ENCODE data around the gene AKR1C4. TPM values are rescaled to one million over a fixed set of nuclear protein-coding genes. Genes with fewer than 3 reads are reported as not detected.
"Not testable (repeated sequence)": the region's sequence is repeated elsewhere in the genome, so short reads cannot be mapped to it uniquely, and the experiment has no call there.

Gene AKR1C4
- total RNA-seq, 1 experiment from 2014 or later, result not detected

- POLR2A ChIA-PET (ENCODE audit: unreplicated experiment), result no interaction called here
- H2AFZ ChIP-seq (ENCODE audit: low read length), result no peak overlapping the region
- no peak overlapping the region for H3K9ac ChIP-seq (ENCODE audit: low read length)
- TF ChIP-seq EZH2 (IDR thresholded peaks at IDR 0.05; ENCODE audit: low read length, unreplicated experiment) (no peak), CTCF (conservative IDR thresholded peaks at IDR 0.05; ENCODE audit: low read depth, low read length) (no peak), EZH2phosphoT487 (IDR thresholded peaks at IDR 0.05; ENCODE audit: borderline replicate concordance, low read length) (no peak)
- H3F3A ChIP-seq (ENCODE audit: low read length, unreplicated experiment), result no peaks in the 10 kb centered on the region
- no peak overlapping the region for H3K4me2 ChIP-seq (ENCODE audit: low read length)
- intact Hi-C loops (cut with micrococcal nuclease), result no loop called here
- no peak for DNase-seq
- H3K27ac ChIP-seq (ENCODE audit: low read length), result no peak overlapping the region
- CTCF ChIA-PET, result no interaction called here
- H3K4me1 ChIP-seq (ENCODE audit: insufficient read depth, low read length), result no peaks in the 10 kb centered on the region
- no peaks in the 10 kb centered on the region for H3K9me2 ChIP-seq (replicated peaks; ENCODE audit: low read length)
- H4K20me1 ChIP-seq (ENCODE audit: low read length), result no peaks in the 10 kb centered on the region
- H3K36me3 ChIP-seq (ENCODE audit: low read depth, low read length), result no peaks in the 10 kb centered on the region; the same call in 1 of the 2 replicates
- no peak for ATAC-seq
- no peaks in the 10 kb centered on the region for H3K9me3 ChIP-seq (ENCODE audit: low read length)
- H3K79me2 ChIP-seq (ENCODE audit: low read length), result no peaks in the 10 kb centered on the region
- no peak overlapping the region for H3K4me3 ChIP-seq (ENCODE audit: low read length)
- no peaks in the 10 kb centered on the region for H3K27me3 ChIP-seq (ENCODE audit: low read length)
- no TSS peak for BruUV-seq (replicated peaks)
These were observed 33.1 kb upstream of the AKR1C4 start for GRCh38 chr10:5163487-5163886.

- no peak overlapping the region for H3K4me2 ChIP-seq (ENCODE audit: low read length)
- H2AFZ ChIP-seq (ENCODE audit: low read length), result no peak overlapping the region
- no peak overlapping the region for H3K27ac ChIP-seq (ENCODE audit: low read length)
- intact Hi-C loops (cut with micrococcal nuclease), result no loop called here
- no peaks in the 10 kb centered on the region for H3K9me2 ChIP-seq (replicated peaks; ENCODE audit: low read length)
- BruUV-seq (replicated peaks), result no TSS peak
- DNase-seq, result no peak
- no peak for ATAC-seq
- H3K27me3 ChIP-seq (ENCODE audit: low read length), result no peaks in the 10 kb centered on the region
- no peaks in the 10 kb centered on the region for H4K20me1 ChIP-seq (ENCODE audit: low read length)
- H3F3A ChIP-seq (ENCODE audit: low read length, unreplicated experiment), result no peaks in the 10 kb centered on the region
- H3K9ac ChIP-seq (ENCODE audit: low read length), result no peak overlapping the region
- CTCF ChIA-PET, result no interaction called here
- H3K36me3 ChIP-seq (ENCODE audit: low read depth, low read length), result no peaks in the 10 kb centered on the region; the same call in 1 of the 2 replicates
- H3K9me3 ChIP-seq (ENCODE audit: low read length), result no peaks in the 10 kb centered on the region
- H3K4me3 ChIP-seq (ENCODE audit: low read length), result no peak overlapping the region
- H3K79me2 ChIP-seq (ENCODE audit: low read length), result no peaks in the 10 kb centered on the region
- no peak for TF ChIP-seq EZH2 (IDR thresholded peaks at IDR 0.05; ENCODE audit: low read length, unreplicated experiment)
- no peak for TF ChIP-seq EZH2phosphoT487 (IDR thresholded peaks at IDR 0.05; ENCODE audit: borderline replicate concordance, low read length)
- no peak for TF ChIP-seq CTCF (conservative IDR thresholded peaks at IDR 0.05; ENCODE audit: low read depth, low read length)
- no peaks in the 10 kb centered on the region for H3K4me1 ChIP-seq (ENCODE audit: insufficient read depth, low read length)
- POLR2A ChIA-PET (ENCODE audit: unreplicated experiment), result no interaction called here
These were observed 30.9 kb upstream of the AKR1C4 start for GRCh38 chr10:5165738-5166137.

GRCh38 chr10:5168897-5169420 is 27.7 kb upstream of the AKR1C4 start:
- intact Hi-C loops (cut with micrococcal nuclease), result no loop called here

GRCh38 chr10:5175581-5175980 is 21.1 kb upstream of the AKR1C4 start:
- H3K4me1 ChIP-seq (ENCODE audit: insufficient read depth, low read length); H4K20me1 ChIP-seq (ENCODE audit: low read length); H3K36me3 ChIP-seq (ENCODE audit: low read depth, low read length); ATAC-seq; H3K4me2 ChIP-seq (ENCODE audit: low read length); H3K79me2 ChIP-seq (ENCODE audit: low read length); CTCF ChIA-PET; DNase-seq; H3K4me3 ChIP-seq (ENCODE audit: low read length); H3K9me3 ChIP-seq (ENCODE audit: low read length); H2AFZ ChIP-seq (ENCODE audit: low read length); BruUV-seq (replicated peaks); H3K27ac ChIP-seq (ENCODE audit: low read length); POLR2A ChIA-PET (ENCODE audit: unreplicated experiment); intact Hi-C loops (cut with micrococcal nuclease); H3K9ac ChIP-seq (ENCODE audit: low read length); H3K9me2 ChIP-seq (replicated peaks; ENCODE audit: low read length); H3K27me3 ChIP-seq (ENCODE audit: low read length); H3F3A ChIP-seq (ENCODE audit: low read length, unreplicated experiment): not testable (repeated sequence)

More at GRCh38 chr10:5168897-5169420, 27.7 kb upstream of the AKR1C4 start:
- no peaks in the 10 kb centered on the region for H3K9me3 ChIP-seq (ENCODE audit: low read length)
- no peaks in the 10 kb centered on the region for H3K27me3 ChIP-seq (ENCODE audit: low read length)
- H3K4me1 ChIP-seq (ENCODE audit: insufficient read depth, low read length), result no peaks in the 10 kb centered on the region
- DNase-seq, result no peak
- H3F3A ChIP-seq (ENCODE audit: low read length, unreplicated experiment), result no peaks in the 10 kb centered on the region
- H3K9me2 ChIP-seq (replicated peaks; ENCODE audit: low read length), result no peaks in the 10 kb centered on the region
- H3K9ac ChIP-seq (ENCODE audit: low read length), result no peak overlapping the region
- H4K20me1 ChIP-seq (ENCODE audit: low read length), result no peaks in the 10 kb centered on the region
- no peak for ATAC-seq
- H3K4me3 ChIP-seq (ENCODE audit: low read length), result no peak overlapping the region
- BruUV-seq (replicated peaks), result no TSS peak
- ChIA-PET CTCF (no interaction called here), POLR2A (ENCODE audit: unreplicated experiment) (no interaction called here)
- H3K4me2 ChIP-seq (ENCODE audit: low read length), result no peak overlapping the region
- TF ChIP-seq CTCF (conservative IDR thresholded peaks at IDR 0.05; ENCODE audit: low read depth, low read length), result no peak
- no peak for TF ChIP-seq EZH2phosphoT487 (IDR thresholded peaks at IDR 0.05; ENCODE audit: borderline replicate concordance, low read length)
- no peak for TF ChIP-seq EZH2 (IDR thresholded peaks at IDR 0.05; ENCODE audit: low read length, unreplicated experiment)
- H3K36me3 ChIP-seq (ENCODE audit: low read depth, low read length), result no peaks in the 10 kb centered on the region; the same call in 1 of the 2 replicates
- no peaks in the 10 kb centered on the region for H3K79me2 ChIP-seq (ENCODE audit: low read length)
- no peak overlapping the region for H2AFZ ChIP-seq (ENCODE audit: low read length)
- H3K27ac ChIP-seq (ENCODE audit: low read length), result no peak overlapping the region
